ENCODE data around the gene RYR3.

RYR3 gene

GRCh38 chr15:33662014-33662413 is 351.2 kb downstream of the RYR3 start:
- no peak for DNase-seq

GRCh38 chr15:33664947-33665346 is 354.2 kb downstream of the RYR3 start:
- DNase-seq, result no peak

- no peak for DNase-seq
These were observed 359.8 kb downstream of the RYR3 start for GRCh38 chr15:33670567-33670966.

- no peak for DNase-seq
These were observed 360.7 kb downstream of the RYR3 start for GRCh38 chr15:33671456-33671855.

GRCh38 chr15:33675246-33675645 is 364.5 kb downstream of the RYR3 start:
- DNase-seq, result no peak

- DNase-seq, result no peak
These were observed 366.6 kb downstream of the RYR3 start for GRCh38 chr15:33677238-33677830.

GRCh38 chr15:33678176-33678575 is 367.4 kb downstream of the RYR3 start:
- DNase-seq, result no peak

GRCh38 chr15:33678602-33679001 is 367.8 kb downstream of the RYR3 start:
- no peak for DNase-seq

GRCh38 chr15:33679061-33679460 is 368.3 kb downstream of the RYR3 start:
- no peak for DNase-seq

- DNase-seq, result no peak
These were observed 369.6 kb downstream of the RYR3 start for GRCh38 chr15:33680336-33680735.

- no peak for DNase-seq
These were observed 382.5 kb downstream of the RYR3 start for GRCh38 chr15:33693166-33693800.

GRCh38 chr15:33698126-33698525 is 387.4 kb downstream of the RYR3 start:
- DNase-seq, result no peak

- no peak for DNase-seq
These were observed 388.4 kb downstream of the RYR3 start for GRCh38 chr15:33699145-33699544.

- no peak for DNase-seq
These were observed 389.1 kb downstream of the RYR3 start for GRCh38 chr15:33699691-33700447.

- DNase-seq, result peak; percentile 47
These were observed 390.0 kb downstream of the RYR3 start for GRCh38 chr15:33700695-33701303.

- no peak for DNase-seq
These were observed 390.5 kb downstream of the RYR3 start for GRCh38 chr15:33701304-33701696.

- DNase-seq, result no peak
These were observed 395.4 kb downstream of the RYR3 start for GRCh38 chr15:33706173-33706572.

GRCh38 chr15:33710748-33711147 is 400.0 kb downstream of the RYR3 start:
- DNase-seq, result no peak

GRCh38 chr15:33716025-33716424 is 405.3 kb downstream of the RYR3 start:
- DNase-seq, result no peak

GRCh38 chr15:33720952-33721351 is 410.2 kb downstream of the RYR3 start:
- DNase-seq, result no peak

- no peak for DNase-seq
These were observed 411.4 kb downstream of the RYR3 start for GRCh38 chr15:33722005-33722672.

- DNase-seq, result no peak
These were observed 411.9 kb downstream of the RYR3 start for GRCh38 chr15:33722673-33723015.

- no peak for DNase-seq
These were observed 413.7 kb downstream of the RYR3 start for GRCh38 chr15:33724321-33725036.

Measured in NCI-H2227 treated with DMSO at 0.1 percent for 48 hours (cell line).